Thoracic aorta (tissue), 2 donors: ENCODE measurements around the gene FHDC1. TPM values are rescaled to one million over a fixed set of nuclear protein-coding genes. Genes with fewer than 3 reads are reported as not detected.
"Not testable (repeated sequence)": the region's sequence is repeated elsewhere in the genome, so short reads cannot be mapped to it uniquely, and the experiment has no call there.

Experiments
- ATAC-seq: fragments of 150-250 bp; one replicate; pipeline ENCODE4 v1.8.0; 2017; ENCODE audit warnings: low read depth; ENCODE audit not compliant: insufficient number of reproducible peaks, low FRiP score
- DNase-seq: peaks from one replicate; pipeline ENCODE4 v3.0.0-alpha.2; 2020; ENCODE audit warnings: low spot score
- H3K27ac ChIP-seq, 2 donors: fragments of 200-600 bp; sonication (generic); 1 replicate in 1 of 2; 2 replicates in 1 of 2; pipeline ENCODE4 v1.5.1; 2016; ENCODE audit warnings: mild to moderate bottlenecking in 2 of 2, moderate library complexity in 2 of 2
- H3K27me3 ChIP-seq: fragments of 200-600 bp; sonication (generic); replicated peaks from 2 replicates; pipeline ENCODE4 v1.6.0; 2016; ENCODE audit warnings: mild to moderate bottlenecking; ENCODE audit not compliant: insufficient read depth
- H3K36me3 ChIP-seq: fragments of 200-600 bp; sonication (generic); one replicate; pipeline ENCODE4 v1.5.1; 2016
- H3K4me1 ChIP-seq, 2 donors: fragments of 200-600 bp; sonication (generic); 1 replicate in 1 of 2; 2 replicates in 1 of 2; pipeline versions ENCODE4 v1.5.1 to v1.6.0; 2016; ENCODE audit warnings: low read depth in 2 of 2, mild to moderate bottlenecking in 1 of 2; ENCODE audit not compliant: control insufficient read depth in 1 of 2
- H3K4me3 ChIP-seq: fragments of 200-600 bp; sonication (generic); 2 replicates; pipeline ENCODE4 v1.5.1; 2016; ENCODE audit warnings: mild to moderate bottlenecking
- H3K9me3 ChIP-seq: fragments of 200-600 bp; sonication (generic); 2 replicates; pipeline ENCODE4 v1.5.1; 2016
- CTCF ChIP-seq: fragments of 200-600 bp; sonication (generic); IDR thresholded peaks from one replicate; pipeline ENCODE4 v1.5.1; 2019; ENCODE audit warnings: antibody characterized with exemption
- total RNA-seq, 2 donors: library from RNA; depleted of rRNA; stranded (reverse); fragments of >200 nt; gene quantifications; one replicate each; pipeline versions ENCODE4 v1.1.0 to v1.2.3, GENCODE V29; 2016

FHDC1 gene
- total RNA-seq, 2 donors from 2014 or later: 0.27 to 0.35 TPM

DNA sequence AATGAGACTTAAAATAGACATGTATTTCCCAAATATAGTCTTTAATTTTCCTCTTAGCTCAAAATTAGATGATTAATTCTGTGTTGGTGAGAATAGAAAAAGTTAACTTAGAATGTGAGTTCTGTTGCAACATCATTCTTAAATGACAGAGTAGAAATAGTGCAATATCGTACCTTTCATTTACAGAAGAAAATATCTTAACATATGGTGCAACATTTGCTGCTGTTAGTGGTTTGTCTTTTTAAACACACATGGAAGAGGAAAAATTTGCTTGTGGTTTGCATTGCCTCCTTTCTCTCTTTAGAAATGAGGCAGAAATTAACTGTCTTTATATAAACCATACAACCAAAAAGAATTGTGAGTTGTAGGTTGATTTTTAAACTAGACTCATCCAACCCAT, 39.3 kb upstream of the FHDC1 start:
- no peak for DNase-seq
- H3K27me3 ChIP-seq: no peaks in the 10 kb centered on the region
- H3K36me3 ChIP-seq: peaks cover 4% of the 10 kb centered on the region
- H3K9me3 ChIP-seq: no peaks in the 10 kb centered on the region
- no peak for ATAC-seq
- no peak for TF ChIP-seq CTCF
- no peak overlapping the region for H3K4me3 ChIP-seq
- H3K27ac ChIP-seq: no peak overlapping the region
- H3K4me1 ChIP-seq: no peaks in the 10 kb centered on the region

- not testable (repeated sequence) for H3K4me1 ChIP-seq, H3K9me3 ChIP-seq, H3K36me3 ChIP-seq, DNase-seq, H3K27me3 ChIP-seq, H3K4me3 ChIP-seq, H3K27ac ChIP-seq, ATAC-seq
Observed at GRCh38 chr4:152898133-152898532, 38.0 kb upstream of the FHDC1 start.

GRCh38 chr4:152898606-152899005, 37.5 kb upstream of the FHDC1 start:
- Histone ChIP-seq H3K9me3 (no peaks in the 10 kb centered on the region), H3K27ac (no peak overlapping the region), H3K4me1 (no peaks in the 10 kb centered on the region), H3K4me3 (no peak overlapping the region), H3K27me3 (no peaks in the 10 kb centered on the region), H3K36me3 (no peaks in the 10 kb centered on the region)
- ATAC-seq (no peak), DNase-seq (no peak)
- TF ChIP-seq CTCF: no peak

- Histone ChIP-seq H3K4me1 (no peaks in the 10 kb centered on the region), H3K4me3 (no peak overlapping the region), H3K9me3 (no peaks in the 10 kb centered on the region), H3K27ac (no peak overlapping the region), H3K36me3 (no peaks in the 10 kb centered on the region), H3K27me3 (no peaks in the 10 kb centered on the region)
- DNase-seq (no peak), ATAC-seq (no peak)
- no peak for TF ChIP-seq CTCF
Observed at GRCh38 chr4:152900395-152900794, 35.7 kb upstream of the FHDC1 start.

DNA sequence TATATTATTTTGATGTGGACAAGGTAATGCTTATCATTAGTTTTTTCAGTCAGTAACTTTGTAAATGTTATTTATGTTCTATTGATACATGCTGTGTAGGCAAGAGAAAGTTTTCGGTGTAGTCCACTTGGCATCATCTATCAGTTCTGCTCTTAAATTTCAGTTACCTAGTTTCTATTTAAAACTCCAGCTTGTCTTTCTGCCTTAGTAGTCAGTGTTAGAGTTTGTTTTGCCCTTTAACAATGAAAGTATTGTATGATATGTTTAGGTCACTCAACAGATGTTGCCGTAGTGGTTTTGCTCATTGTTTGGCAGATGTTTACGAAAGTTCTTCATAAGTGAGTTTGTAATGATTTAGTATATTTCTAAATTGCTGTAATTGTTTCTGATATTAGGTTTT, 34.9 kb upstream of the FHDC1 start:
- no peaks in the 10 kb centered on the region for H3K9me3 ChIP-seq
- H3K4me1 ChIP-seq: no peaks in the 10 kb centered on the region
- no peak overlapping the region for H3K27ac ChIP-seq
- no peak for DNase-seq
- H3K4me3 ChIP-seq: no peak overlapping the region
- TF ChIP-seq CTCF: no peak
- no peaks in the 10 kb centered on the region for H3K36me3 ChIP-seq
- ATAC-seq: no peak
- H3K27me3 ChIP-seq: no peaks in the 10 kb centered on the region

DNA sequence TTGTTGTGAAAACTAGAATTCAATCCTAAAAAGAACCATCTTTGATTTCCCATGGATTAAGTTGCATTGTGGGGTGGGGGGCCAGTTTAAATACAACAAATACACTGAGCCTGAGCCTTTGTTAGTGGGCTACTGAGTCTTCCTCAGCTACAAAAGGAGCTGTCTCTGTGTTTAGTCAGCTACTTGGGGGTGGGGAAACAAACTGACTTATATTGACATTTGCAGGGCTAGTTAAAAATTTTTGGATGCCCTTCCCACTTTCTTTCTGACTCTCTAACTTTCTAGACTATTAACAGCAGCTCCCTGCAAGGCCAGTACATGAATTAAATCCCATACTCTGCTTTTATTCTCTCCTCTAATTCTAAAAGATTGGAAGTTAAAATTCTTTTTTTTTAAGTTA, 32.5 kb upstream of the FHDC1 start:
- Histone ChIP-seq H3K36me3 (no peaks in the 10 kb centered on the region), H3K4me3 (no peak overlapping the region), H3K27ac (no peak overlapping the region), H3K4me1 (no peaks in the 10 kb centered on the region), H3K27me3 (no peaks in the 10 kb centered on the region), H3K9me3 (no peaks in the 10 kb centered on the region)
- DNase-seq: no peak
- ATAC-seq: no peak
- TF ChIP-seq CTCF: no peak
